Upper lobe of left lung (tissue), 6 donors: ENCODE data around the gene UBASH3A. TPM values are rescaled to one million over a fixed set of nuclear protein-coding genes. Genes with fewer than 3 reads are reported as not detected.

Experiments
- ATAC-seq, 2 donors: fragments of 200-7000 bp; cut with Tn5 transposase; one replicate each; pipeline ENCODE4 v1.9.1; 2022; ENCODE audit warnings: mild to moderate bottlenecking in 2 of 2, moderate library complexity in 2 of 2; ENCODE audit not compliant: low FRiP score in 2 of 2
- DNase-seq, 2 donors: peaks; one replicate each; pipeline ENCODE4 v3.0.0-alpha.2; 2019 to 2020
- H3K27ac ChIP-seq, 4 donors: fragments of 200-600 bp; sonication (generic); one replicate each; pipeline ENCODE4 v1.5.1; 2016 to 2019
- H3K27me3 ChIP-seq, 4 donors: fragments of 200-600 bp; sonication (generic); one replicate each; pipeline ENCODE4 v1.5.1; 2017 to 2019
- H3K36me3 ChIP-seq, 4 donors: fragments of 200-600 bp; sonication (generic); one replicate each; pipeline ENCODE4 v1.5.1; 2016 to 2019
- H3K4me1 ChIP-seq, 4 donors: fragments of 200-600 bp; sonication (generic); one replicate each; pipeline ENCODE4 v1.5.1; 2018 to 2019
- H3K4me3 ChIP-seq, 4 donors: fragments of 200-600 bp; sonication (generic); one replicate each; pipeline ENCODE4 v1.5.1; 2017 to 2019; ENCODE audit warnings: mild to moderate bottlenecking in 2 of 4, moderate library complexity in 1 of 4
- H3K9me3 ChIP-seq, 4 donors: fragments of 200-600 bp; sonication (generic); one replicate each; pipeline ENCODE4 v1.5.1; 2018 to 2019
- EP300 ChIP-seq, 4 donors: sonication (generic); formaldehyde crosslinking; IDR thresholded peaks; one replicate each; pipeline ENCODE4 v1.5.1; 2017; ENCODE audit warnings: antibody characterized with exemption in 4 of 4, control low read depth in 2 of 4
- POLR2A ChIP-seq, 4 donors: fragments of 450-650 bp; IDR thresholded peaks; one replicate each; pipeline ENCODE4 v1.5.1; 2016 to 2017; ENCODE audit warnings: antibody characterized with exemption in 4 of 4, mild to moderate bottlenecking in 2 of 4
- POLR2AphosphoS5 ChIP-seq, 2 donors: sonication (generic); formaldehyde crosslinking; IDR thresholded peaks; one replicate each; pipeline ENCODE4 v1.5.1; 2017; ENCODE audit warnings: antibody characterized with exemption in 2 of 2
- WGBS, 2 donors: methylation state at CpG; one replicate each; pipeline ENCODE4 v1.1.5; 2017 to 2018; 5-methylcytosine and 5-hydroxymethylcytosine counted together
- total RNA-seq, 6 donors: library from RNA; depleted of rRNA in 4 of 6; stranded (reverse); fragments of >200 nt in 4 of 6; gene quantifications; one replicate each; pipeline versions ENCODE4 v1.1.0 to v1.2.1, GENCODE V29; 2016 to 2021
- TF ChIP-seq, protein P1 (sequence below), 6 experiments: fragments of 450-650 bp in 4 of 6; fragments of 200-600 bp in 2 of 6; sonication (generic) in 2 of 6; IDR thresholded peaks; one replicate each; pipeline ENCODE4 v1.5.1; 2016 to 2019; ENCODE audit warnings: antibody characterized with exemption in 6 of 6
- donor health status: DM: no; HTN: no; CAD: no; lungs with moderate emphysema.
- donor health status: DM: no; HTN: yes; CAD: no; lungs with severe emphysema.

The UBASH3A gene
- total RNA-seq, 6 donors from 2014 or later: 1.4 to 7.3 (median 2.9) TPM; not detected in 1

DNA sequence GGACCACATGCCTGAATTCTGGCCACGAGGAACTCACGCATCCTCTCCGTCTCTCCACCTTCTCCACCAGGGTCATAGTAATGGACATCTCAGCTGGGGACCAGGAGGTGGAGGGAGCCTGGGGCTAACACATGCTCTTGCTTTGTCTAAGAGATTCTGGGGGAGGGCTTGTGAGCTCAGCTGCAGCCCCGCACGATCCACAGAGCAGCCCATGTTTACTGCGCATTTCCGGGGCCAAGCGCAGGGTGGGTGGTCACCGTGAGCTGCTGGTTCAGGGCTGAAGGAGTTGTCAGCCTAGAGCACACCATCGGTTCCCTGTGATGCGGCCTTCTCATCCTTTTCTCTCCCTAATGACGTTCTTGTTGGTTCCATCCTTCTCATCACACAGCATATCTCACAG is 45.4 kb upstream of the UBASH3A start:
- no peak overlapping the region for H3K27ac ChIP-seq
- H3K4me1 ChIP-seq: no peaks in the 10 kb centered on the region
- TF ChIP-seq POLR2AphosphoS5 (IDR thresholded peaks at IDR 0.05) (no peak), POLR2A (IDR thresholded peaks at IDR 0.05) (no peak), EP300 (IDR thresholded peaks at IDR 0.05) (no peak)
- TF ChIP-seq, protein P1, sequence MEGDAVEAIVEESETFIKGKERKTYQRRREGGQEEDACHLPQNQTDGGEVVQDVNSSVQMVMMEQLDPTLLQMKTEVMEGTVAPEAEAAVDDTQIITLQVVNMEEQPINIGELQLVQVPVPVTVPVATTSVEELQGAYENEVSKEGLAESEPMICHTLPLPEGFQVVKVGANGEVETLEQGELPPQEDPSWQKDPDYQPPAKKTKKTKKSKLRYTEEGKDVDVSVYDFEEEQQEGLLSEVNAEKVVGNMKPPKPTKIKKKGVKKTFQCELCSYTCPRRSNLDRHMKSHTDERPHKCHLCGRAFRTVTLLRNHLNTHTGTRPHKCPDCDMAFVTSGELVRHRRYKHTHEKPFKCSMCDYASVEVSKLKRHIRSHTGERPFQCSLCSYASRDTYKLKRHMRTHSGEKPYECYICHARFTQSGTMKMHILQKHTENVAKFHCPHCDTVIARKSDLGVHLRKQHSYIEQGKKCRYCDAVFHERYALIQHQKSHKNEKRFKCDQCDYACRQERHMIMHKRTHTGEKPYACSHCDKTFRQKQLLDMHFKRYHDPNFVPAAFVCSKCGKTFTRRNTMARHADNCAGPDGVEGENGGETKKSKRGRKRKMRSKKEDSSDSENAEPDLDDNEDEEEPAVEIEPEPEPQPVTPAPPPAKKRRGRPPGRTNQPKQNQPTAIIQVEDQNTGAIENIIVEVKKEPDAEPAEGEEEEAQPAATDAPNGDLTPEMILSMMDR (IDR thresholded peaks at IDR 0.05): no peak
- H3K27me3 ChIP-seq: no peaks in the 10 kb centered on the region
- WGBS, 2 donors: 91 to 95% methylated on average over 12 of the region's 12 CpGs
- H3K4me3 ChIP-seq: no peak overlapping the region
- no peaks in the 10 kb centered on the region for H3K36me3 ChIP-seq
- ATAC-seq (no peak), DNase-seq (no peak)
- H3K9me3 ChIP-seq: peaks cover 0 to 3% (median 0%) of the 10 kb centered on the region in 4 donors

DNA sequence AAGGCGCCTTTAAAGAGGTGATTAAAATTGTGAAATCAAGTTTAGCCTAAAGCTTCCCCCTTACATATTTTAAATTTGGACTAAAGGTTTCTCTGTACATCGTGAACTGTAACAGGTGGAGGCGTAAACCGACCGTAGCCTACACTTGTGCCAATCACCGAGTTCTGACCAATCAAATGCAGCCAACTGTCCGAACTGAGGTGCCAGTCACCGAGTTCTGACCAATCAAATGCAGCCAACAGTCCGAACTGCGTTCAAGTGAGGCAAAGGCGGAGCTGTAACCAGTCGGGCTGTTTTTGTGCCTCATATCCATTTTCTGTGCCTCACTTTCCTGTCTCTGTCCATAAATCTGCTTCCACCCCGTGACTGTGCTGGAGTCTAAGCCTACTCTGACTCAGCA is 44.8 kb upstream of the UBASH3A start:
- Histone ChIP-seq H3K27me3 (no peaks in the 10 kb centered on the region), H3K4me3 (no peak overlapping the region), H3K9me3 (peaks cover 0 to 3% (median 0%) of the 10 kb centered on the region in 4 donors), H3K4me1 (no peaks in the 10 kb centered on the region), H3K27ac (no peak overlapping the region), H3K36me3 (no peaks in the 10 kb centered on the region)
- DNase-seq (no peak), ATAC-seq (no peak)
- TF ChIP-seq POLR2AphosphoS5 (IDR thresholded peaks at IDR 0.05): no peak
- TF ChIP-seq EP300 (IDR thresholded peaks at IDR 0.05): no peak
- TF ChIP-seq, protein P1 (IDR thresholded peaks at IDR 0.05): no peak
- TF ChIP-seq POLR2A (IDR thresholded peaks at IDR 0.05): no peak
- 87 to 93% methylated on average over 13 of the region's 13 CpGs for WGBS, 2 donors

DNA sequence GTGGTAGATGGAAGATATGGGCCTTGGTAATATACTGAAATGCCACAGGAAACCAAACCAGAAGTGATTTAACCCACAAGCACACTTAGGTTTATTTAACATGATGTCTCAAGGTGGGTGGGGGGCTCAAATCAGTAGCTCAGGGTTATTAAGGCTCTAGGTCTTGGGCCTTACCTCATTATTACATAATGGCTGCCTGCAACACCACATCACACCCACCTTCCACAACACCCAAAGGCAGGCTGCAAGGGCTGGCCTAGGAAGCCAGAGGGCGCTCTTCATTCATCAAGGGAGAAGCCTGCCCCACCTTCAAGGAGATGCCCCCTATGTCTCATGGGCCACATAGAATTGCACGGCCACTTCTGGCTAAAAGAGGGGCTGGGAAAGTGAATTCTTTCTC is 43.4 kb upstream of the UBASH3A start:
- WGBS, 2 donors: 74 to 79% methylated on average over 2 of the region's 2 CpGs
- H3K4me3 ChIP-seq: no peak overlapping the region
- H3K9me3 ChIP-seq: peaks cover 0 to 3% (median 0%) of the 10 kb centered on the region in 4 donors
- TF ChIP-seq, protein P1 (IDR thresholded peaks at IDR 0.05): no peak
- TF ChIP-seq POLR2AphosphoS5 (IDR thresholded peaks at IDR 0.05) (no peak), EP300 (IDR thresholded peaks at IDR 0.05) (no peak), POLR2A (IDR thresholded peaks at IDR 0.05) (no peak)
- no peaks in the 10 kb centered on the region for H3K36me3 ChIP-seq
- H3K4me1 ChIP-seq: no peaks in the 10 kb centered on the region
- no peaks in the 10 kb centered on the region for H3K27me3 ChIP-seq
- DNase-seq (no peak), ATAC-seq (no peak)
- H3K27ac ChIP-seq: no peak overlapping the region

DNA sequence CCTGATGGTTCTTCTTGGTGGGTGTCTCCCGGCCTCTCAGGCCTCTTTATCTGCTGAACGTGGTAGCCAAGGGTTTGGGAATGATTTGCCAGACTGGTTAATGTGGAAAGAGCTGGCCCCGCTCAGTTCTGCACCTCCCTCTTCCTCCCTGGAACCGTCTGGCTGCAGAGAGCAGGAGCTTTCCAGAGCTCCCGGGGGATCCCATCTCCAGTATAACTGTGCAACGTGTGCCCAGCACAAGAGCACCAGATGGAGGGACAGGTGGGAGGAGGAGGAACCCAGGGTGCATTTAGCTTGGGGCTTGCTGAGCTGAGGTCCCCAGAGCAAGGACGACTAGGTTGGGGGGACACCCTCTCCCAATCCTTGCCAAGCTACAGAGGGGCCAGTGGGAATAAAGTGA is 42.4 kb upstream of the UBASH3A start:
- Histone ChIP-seq H3K36me3 (no peaks in the 10 kb centered on the region), H3K27ac (no peak overlapping the region), H3K9me3 (peaks cover 0 to 3% (median 0%) of the 10 kb centered on the region in 4 donors), H3K4me1 (no peaks in the 10 kb centered on the region), H3K4me3 (no peak overlapping the region), H3K27me3 (no peaks in the 10 kb centered on the region)
- WGBS, 2 donors: 32 to 52% methylated on average over 5 to 7 of the region's 7 CpGs
- no peak for DNase-seq
- no peak for TF ChIP-seq EP300 (IDR thresholded peaks at IDR 0.05)
- TF ChIP-seq, protein P1 (IDR thresholded peaks at IDR 0.05): no peak
- no peak for TF ChIP-seq POLR2A (IDR thresholded peaks at IDR 0.05)
- TF ChIP-seq POLR2AphosphoS5 (IDR thresholded peaks at IDR 0.05): no peak
- no peak for ATAC-seq

DNA sequence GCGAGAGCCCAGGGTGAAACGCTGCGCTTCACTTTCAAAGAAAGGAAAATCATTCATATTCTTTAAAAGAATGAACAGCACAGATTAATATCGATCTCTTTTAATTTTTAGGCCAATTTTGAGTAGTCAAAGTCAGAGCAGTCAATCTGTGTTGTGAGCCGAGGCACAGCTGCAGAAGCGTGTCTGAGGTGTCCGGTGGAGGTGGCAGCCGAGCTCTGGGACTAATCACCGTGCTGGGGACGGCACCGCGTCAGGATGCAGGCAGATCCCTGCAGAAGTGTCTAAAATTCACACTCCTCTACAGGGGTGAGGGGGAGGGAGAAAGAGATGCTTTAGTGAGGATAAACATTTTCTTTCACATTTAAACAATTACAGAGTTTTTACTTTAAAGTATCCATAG is 41.5 kb upstream of the UBASH3A start:
- Histone ChIP-seq H3K4me1 (no peaks in the 10 kb centered on the region), H3K36me3 (no peaks in the 10 kb centered on the region), H3K27ac (no peak overlapping the region), H3K9me3 (peaks cover 0 to 3% (median 0%) of the 10 kb centered on the region in 4 donors), H3K4me3 (no peak overlapping the region), H3K27me3 (no peaks in the 10 kb centered on the region)
- 66 to 84% methylated on average over 12 of the region's 12 CpGs for WGBS, 2 donors
- DNase-seq (no peak), ATAC-seq (no peak)
- TF ChIP-seq POLR2A (IDR thresholded peaks at IDR 0.05) (no peak), EP300 (IDR thresholded peaks at IDR 0.05) (no peak), POLR2AphosphoS5 (IDR thresholded peaks at IDR 0.05) (no peak)
- TF ChIP-seq, protein P1 (IDR thresholded peaks at IDR 0.05): no peak
